H1 (cell line): ENCODE measurements around the gene ZNF143. TPM values are rescaled to one million over a fixed set of nuclear protein-coding genes. Genes with fewer than 3 reads are reported as not detected.

Source experiments
- BACH1 ChIP-seq: IDR thresholded peaks from 2 replicates; pipeline ENCODE4 v1.6.1; 2012; ENCODE audit warnings: low read length, improper control_type of control experiment
- BRCA1 ChIP-seq: IDR thresholded peaks from 2 replicates; pipeline ENCODE4 v1.6.1; 2012; ENCODE audit warnings: low read depth, low read length, improper control_type of control experiment
- CHD1 ChIP-seq: IDR thresholded peaks from 2 replicates; pipeline ENCODE4 v1.6.1; 2012; ENCODE audit warnings: low read depth, low read length, improper control_type of control experiment
- CTBP2 ChIP-seq: IDR thresholded peaks from 2 replicates; pipeline ENCODE4 v1.7.0; 2011; ENCODE audit warnings: borderline replicate concordance, mild to moderate bottlenecking, moderate library complexity, mixed read lengths, low read length; ENCODE audit not compliant: insufficient read depth, insufficient read length
- JUN ChIP-seq: IDR thresholded peaks from 2 replicates; pipeline ENCODE4 v1.6.1; 2011; ENCODE audit warnings: low read depth, mild to moderate bottlenecking, improper control_type of control experiment, low read length
- KDM4A ChIP-seq: IDR thresholded peaks from one replicate; pipeline ENCODE4 v1.7.1; 2012; ENCODE audit warnings: low read depth, mild to moderate bottlenecking, moderate library complexity, low read length, inconsistent platforms; ENCODE audit not compliant: severe bottlenecking
- KDM5A ChIP-seq: fragments of 200-600 bp; IDR thresholded peaks from 2 replicates; pipeline ENCODE4 v1.7.1; 2012; ENCODE audit warnings: mild to moderate bottlenecking, low read length, inconsistent platforms, mixed read lengths
- PHF8 ChIP-seq: fragments of 200-600 bp; sonication (generic); conservative IDR thresholded peaks from 2 replicates; pipeline ENCODE4 v1.7.1; 2012; ENCODE audit warnings: low read depth, mild to moderate bottlenecking, inconsistent platforms, low read length, moderate library complexity
- POLR2A ChIP-seq, 2 experiments: IDR thresholded peaks; 1 replicate in 1 of 2; 2 replicates in 1 of 2; pipeline ENCODE4 v1.6.1; 2011; ENCODE audit warnings: low read depth in 2 of 2, low read length in 2 of 2, mild to moderate bottlenecking in 2 of 2; ENCODE audit errors: control extremely low read depth in 1 of 2
- RAD21 ChIP-seq, 2 experiments: IDR thresholded peaks in 1 of 2; conservative IDR thresholded peaks in 1 of 2; 2 replicates each; pipeline ENCODE4 v1.6.1; 2011; ENCODE audit warnings: low read depth in 2 of 2, low read length in 2 of 2, improper control_type of control experiment in 1 of 2, inconsistent platforms in 1 of 2, mild to moderate bottlenecking in 1 of 2, moderate library complexity in 1 of 2
- RBBP5 ChIP-seq: IDR thresholded peaks from 2 replicates; pipeline ENCODE4 v1.7.1; 2012; ENCODE audit warnings: low read depth, mild to moderate bottlenecking, inconsistent platforms, low read length, moderate library complexity, borderline replicate concordance
- SAP30 ChIP-seq: fragments of 300-600 bp; sonication (generic); IDR thresholded peaks from 2 replicates; pipeline ENCODE4 v1.7.1; 2012; ENCODE audit warnings: low read length, moderate library complexity, mild to moderate bottlenecking, inconsistent platforms; ENCODE audit not compliant: insufficient read depth, insufficient replicate concordance
- SP2 ChIP-seq: IDR thresholded peaks from 2 replicates; pipeline ENCODE4 v1.6.1; 2012; ENCODE audit warnings: mild to moderate bottlenecking, low read length, inconsistent platforms
- SP4 ChIP-seq: IDR thresholded peaks from 2 replicates; pipeline ENCODE4 v1.6.1; 2012; ENCODE audit warnings: low read length, inconsistent platforms
- TAF1 ChIP-seq: IDR thresholded peaks from 2 replicates; pipeline ENCODE4 v1.6.1; 2011; ENCODE audit warnings: mild to moderate bottlenecking, low read depth, low read length
- TAF7 ChIP-seq: optimal IDR thresholded peaks from 2 replicates; pipeline ENCODE3; 2011; ENCODE audit warnings: low read depth, mild to moderate bottlenecking, inconsistent platforms, low read length, moderate library complexity, borderline replicate concordance
- TBP ChIP-seq: IDR thresholded peaks from 2 replicates; pipeline ENCODE4 v1.6.1; 2011; ENCODE audit warnings: low read depth, low read length, improper control_type of control experiment
- YY1 ChIP-seq: IDR thresholded peaks from 2 replicates; pipeline ENCODE4 v1.6.1; 2011; ENCODE audit warnings: low read depth, mild to moderate bottlenecking, low read length
- polyA plus RNA-seq, 7 experiments: library from polyadenylated mRNA; depleted of rRNA in 3 of 7; stranded (reverse) in 5 of 7; unstranded in 2 of 7; fragments of >200 nt in 5 of 7; fragments of 200-250 nt in 2 of 7; gene quantifications; 1 replicate in 5 of 7; 2 replicates in 1 of 7; 4 replicates in 1 of 7; pipeline versions ENCODE4 v1.2.1 to v1.2.3, GENCODE V29; 2011 to 2013; ENCODE audit warnings: missing spikeins in 2 of 7, mixed read lengths in 2 of 7
- total RNA-seq: library from RNA; stranded (reverse); fragmentation: NEBNext Ultra II Directional; extraction: Animal tissue kit (Norgen Biotek cat#: 25700); gene quantifications from 2 replicates; pipeline ENCODE4 v1.2.1, GENCODE V29; 2021
- TF ChIP-seq, protein P1 (sequence below): IDR thresholded peaks from 2 replicates; pipeline ENCODE4 v1.6.1; 2012; ENCODE audit warnings: inconsistent platforms

Gene ZNF143
- total and polyA plus RNA-seq, 2 of the 8 experiments (the other 6 are each of a cell fraction or from before 2014, with no cell fraction given): 43.0 to 69.2 TPM

DNA sequence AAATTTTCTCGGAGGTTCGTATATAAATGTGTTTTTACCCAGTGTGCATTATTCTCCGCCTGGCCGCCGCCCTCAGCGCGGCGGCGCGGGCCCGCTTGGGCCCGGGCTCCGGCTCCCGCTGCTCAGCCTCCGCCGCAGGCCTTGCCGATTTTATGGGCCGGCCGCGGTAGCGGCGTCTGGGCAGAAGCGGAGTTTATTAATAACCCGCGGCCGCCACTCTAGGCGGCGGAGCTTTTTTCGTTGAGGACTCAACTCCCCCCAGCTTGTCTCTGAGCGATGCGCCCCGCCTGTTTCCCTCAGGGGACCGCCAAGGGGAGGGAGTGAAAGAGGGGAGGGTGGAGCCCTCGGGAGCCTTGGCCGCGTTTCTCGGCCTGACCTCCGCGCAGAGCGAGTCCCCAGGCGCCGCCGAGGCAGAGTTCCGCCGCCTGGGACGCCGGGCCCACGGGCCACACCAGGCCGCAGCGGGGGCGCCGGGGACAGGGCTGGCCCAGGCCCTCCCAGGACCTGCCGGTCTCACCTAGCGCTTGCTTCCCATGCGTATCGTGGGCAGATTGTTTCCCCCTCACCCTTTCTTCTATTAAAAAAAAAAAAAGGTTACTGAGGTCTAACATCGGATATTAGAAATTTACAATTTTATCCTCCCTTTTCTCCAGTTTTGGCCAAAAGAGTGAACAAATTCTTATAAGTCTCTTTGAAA lies 399 bp downstream of the ZNF143 start (continued):
- TF ChIP-seq TAF7: peak; percentile 95
- TF ChIP-seq JUN: no peak
- TF ChIP-seq TBP: peak; percentile 90
- TF ChIP-seq CHD1: no peak
- no peak for TF ChIP-seq YY1
- TF ChIP-seq RBBP5: peak; percentile 87; the same call in 1 of the 2 replicates
- TF ChIP-seq RAD21 (IDR thresholded peaks at IDR 0.05 in 1 of 2, conservative IDR thresholded peaks at IDR 0.05 in 1 of 2; ENCODE audit: low read depth in 2 of 2, low read length in 2 of 2): no peak
- TF ChIP-seq BACH1: no peak
- no peak for TF ChIP-seq CTBP2
- TF ChIP-seq, protein P1, sequence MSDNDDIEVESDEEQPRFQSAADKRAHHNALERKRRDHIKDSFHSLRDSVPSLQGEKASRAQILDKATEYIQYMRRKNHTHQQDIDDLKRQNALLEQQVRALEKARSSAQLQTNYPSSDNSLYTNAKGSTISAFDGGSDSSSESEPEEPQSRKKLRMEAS: 0 out of 2 replicates have a peak, but pooled peaks have one; percentile 18
- peak; percentile 93 for TF ChIP-seq TAF1
- TF ChIP-seq SAP30: no peak
- TF ChIP-seq BRCA1: no peak
- peak; percentile 99 for TF ChIP-seq PHF8
- peak; percentile 78 to 92 for TF ChIP-seq POLR2A (IDR thresholded peaks at IDR 0.05; ENCODE audit: control extremely low read depth in 1 of 2, low read depth in 2 of 2, low read length in 2 of 2)
- TF ChIP-seq KDM4A: peak; percentile 14
- TF ChIP-seq SP2: no peak
- no peak; the same call in 1 of the 2 replicates for TF ChIP-seq SP4
- no peak for TF ChIP-seq KDM5A
